T-cell (primary cell): ENCODE measurements around the gene PPP2R2B. TPM values are rescaled to one million over a fixed set of nuclear protein-coding genes. Genes with fewer than 3 reads are reported as not detected.

Experiments used
- ATAC-seq, 4 experiments: fragments of 200-7000 bp in 3 of 4; fragments of 150-1000 bp in 1 of 4; cut with Tn5 transposase; replicated peaks in 1 of 4; 1 replicate in 3 of 4; 2 replicates in 1 of 4; pipeline ENCODE4 v1.10.0; 2021; ENCODE audit warnings: moderate library complexity in 3 of 4, mild to moderate bottlenecking in 2 of 4, moderate number of reproducible peaks in 1 of 4
- CTCF ChIA-PET, 2 donors: fragments of 300-600 bp; sonication (Branson Sonifier 250); formaldehyde crosslinking; loops; one replicate each; lab custom pipeline; 2022; ENCODE audit warnings: antibody characterized with exemption in 2 of 2; lab: Charles Lee
- POLR2A ChIA-PET, 2 donors: fragments of 300-600 bp; sonication (Branson Sonifier 250); formaldehyde crosslinking; loops; one replicate each; lab custom pipeline; 2022; ENCODE audit warnings: antibody characterized with exemption in 2 of 2; lab: Charles Lee
- DNase-seq, 35 experiments: peaks; one replicate each; pipeline versions ENCODE4 v3.0.0 to v3.0.0-alpha.2; 2013 to 2023
- H3K27ac ChIP-seq: one replicate; pipeline ENCODE4 v1.5.1; 2013; ENCODE audit warnings: low read length
- H3K27me3 ChIP-seq, 2 experiments: replicated peaks in 1 of 2; 1 replicate in 1 of 2; 2 replicates in 1 of 2; pipeline versions ENCODE4 v1.6.1 to v1.7.0; 2013; ENCODE audit warnings: low read length in 1 of 2, mixed read lengths in 1 of 2; ENCODE audit not compliant: control insufficient read depth in 2 of 2, insufficient read depth in 2 of 2; ENCODE audit errors: extremely low read depth in 1 of 2
- H3K36me3 ChIP-seq, 2 donors: 1 replicate in 1 of 2; 2 replicates in 1 of 2; pipeline versions ENCODE4 v1.6.1 to v1.7.0; 2013; ENCODE audit warnings: low read length in 1 of 2; ENCODE audit not compliant: control insufficient read depth in 2 of 2, insufficient read depth in 1 of 2; ENCODE audit errors: extremely low read depth in 1 of 2
- H3K4me1 ChIP-seq, 2 experiments: 1 replicate in 1 of 2; 2 replicates in 1 of 2; pipeline versions ENCODE4 v1.6.1 to v1.7.0; 2013; ENCODE audit warnings: low read length in 2 of 2, mixed read lengths in 1 of 2; ENCODE audit not compliant: insufficient read depth in 2 of 2, control insufficient read depth in 1 of 2; ENCODE audit errors: extremely low read depth in 1 of 2
- H3K4me3 ChIP-seq, 2 donors: 1 replicate in 1 of 2; 2 replicates in 1 of 2; pipeline versions ENCODE4 v1.5.1 to v1.7.0; 2013; ENCODE audit warnings: mild to moderate bottlenecking in 2 of 2, low read length in 1 of 2, moderate library complexity in 1 of 2; ENCODE audit not compliant: control insufficient read depth in 1 of 2; ENCODE audit errors: extremely low read depth in 1 of 2
- H3K9me3 ChIP-seq: 2 replicates; pipeline ENCODE4 v1.7.0; 2013
- H3K27ac Mint-ChIP-seq, 2 donors: one replicate each; pipeline ENCODE4 v1.8.0; 2020 to 2021; ENCODE audit warnings: mild to moderate bottlenecking in 2 of 2, mixed read lengths in 2 of 2
- H3K27me3 Mint-ChIP-seq, 2 donors: one replicate each; pipeline ENCODE4 v1.8.0; 2021 to 2022; ENCODE audit warnings: mixed read lengths in 2 of 2
- H3K36me3 Mint-ChIP-seq: one replicate; pipeline ENCODE4 v1.8.0; 2021; ENCODE audit warnings: mixed read lengths
- H3K4me1 Mint-ChIP-seq, 3 donors: one replicate each; pipeline ENCODE4 v1.8.0; 2020 to 2022; ENCODE audit warnings: mixed read lengths in 3 of 3, mild to moderate bottlenecking in 1 of 3
- H3K4me3 Mint-ChIP-seq, 3 donors: one replicate each; pipeline ENCODE4 v1.8.0; 2020 to 2022; ENCODE audit warnings: mild to moderate bottlenecking in 3 of 3, mixed read lengths in 3 of 3, moderate library complexity in 3 of 3
- H3K9me3 Mint-ChIP-seq, 3 donors: one replicate each; pipeline ENCODE4 v1.8.0; 2020 to 2022; ENCODE audit warnings: mixed read lengths in 3 of 3
- WGBS: methylation state at CpG from one replicate; pipeline ENCODE4 v1.1.5; 2013; ENCODE audit warnings: missing lambda C conversion rate; ENCODE audit not compliant: insufficient coverage; 5-methylcytosine and 5-hydroxymethylcytosine counted together
- total RNA-seq, 35 experiments: library from RNA in 6 of 35; stranded (reverse) in 6 of 35; fragments of 120-200 nt in 1 of 35; gene quantifications; one replicate each; pipeline versions ENCODE4 v1.2.1 to v1.2.4 and lab custom pipeline; 2013 to 2026

PPP2R2B gene
- total RNA-seq, 5 donors from 2014 or later (not counting 1 experiment from before 2014, with no cell fraction given) = 1.5 to 10.6 (median 4.8) TPM

GRCh38 chr5:146683861-146684260 lies 194.7 kb downstream of the PPP2R2B start:
- Histone ChIP-seq H3K27me3 (no peaks in the 10 kb centered on the region), H3K4me3 (no peak overlapping the region), H3K4me1 (no peaks in the 10 kb centered on the region), H3K9me3 (no peaks in the 10 kb centered on the region), H3K36me3 (peaks cover 0 to 2% of the 10 kb centered on the region in 2 donors), H3K27ac (no peak overlapping the region)
- H3K4me1 Mint-ChIP-seq = no peaks in the 10 kb centered on the region
- no peaks in the 10 kb centered on the region for H3K9me3 Mint-ChIP-seq
- H3K27me3 Mint-ChIP-seq = no peaks in the 10 kb centered on the region
- no peak overlapping the region for H3K27ac Mint-ChIP-seq
- H3K36me3 Mint-ChIP-seq = no peaks in the 10 kb centered on the region
- no peak for DNase-seq
- WGBS = no CpG with 5 or more reads among the region's 5 CpGs
- ChIA-PET CTCF (no interaction called here), POLR2A (no interaction called here)
- no peak for ATAC-seq
- H3K4me3 Mint-ChIP-seq = no peak overlapping the region

- Histone ChIP-seq H3K9me3 (no peaks in the 10 kb centered on the region), H3K4me1 (no peaks in the 10 kb centered on the region), H3K36me3 (peaks cover 0 to 2% of the 10 kb centered on the region in 2 donors), H3K27ac (no peak overlapping the region), H3K27me3 (no peaks in the 10 kb centered on the region), H3K4me3 (no peak overlapping the region)
- no peaks in the 10 kb centered on the region for H3K27me3 Mint-ChIP-seq
- no peak overlapping the region for H3K4me3 Mint-ChIP-seq
- 90% methylated on average over 3 of the region's 5 CpGs for WGBS
- no peaks in the 10 kb centered on the region for H3K9me3 Mint-ChIP-seq
- ChIA-PET POLR2A (no interaction called here), CTCF (no interaction called here)
- DNase-seq = no peak
- H3K4me1 Mint-ChIP-seq = no peaks in the 10 kb centered on the region
- ATAC-seq = no peak
- H3K27ac Mint-ChIP-seq = no peak overlapping the region
- H3K36me3 Mint-ChIP-seq = no peaks in the 10 kb centered on the region
These were observed 195.5 kb downstream of the PPP2R2B start for GRCh38 chr5:146682899-146683532.

GRCh38 chr5:146681585-146682105 lies 196.9 kb downstream of the PPP2R2B start:
- H3K36me3 Mint-ChIP-seq = no peaks in the 10 kb centered on the region
- WGBS = no CpG with 5 or more reads among the region's 2 CpGs
- no peak overlapping the region for H3K27ac Mint-ChIP-seq

GRCh38 chr5:146680846-146681584 lies 197.5 kb downstream of the PPP2R2B start:
- H3K27ac ChIP-seq = no peak overlapping the region
- no peaks in the 10 kb centered on the region for H3K36me3 ChIP-seq
- Mint-ChIP-seq H3K36me3 (no peaks in the 10 kb centered on the region), H3K4me3 (no peak overlapping the region), H3K4me1 (no peaks in the 10 kb centered on the region), H3K9me3 (no peaks in the 10 kb centered on the region), H3K27ac (no peak overlapping the region), H3K27me3 (peaks cover 0 to 5% of the 10 kb centered on the region in 2 donors)
- no CpG with 5 or more reads among the region's 9 CpGs for WGBS
- no peak for DNase-seq
- no peak overlapping the region for H3K4me3 ChIP-seq
- no peaks in the 10 kb centered on the region for H3K27me3 ChIP-seq
- no peaks in the 10 kb centered on the region for H3K4me1 ChIP-seq
- no peak for ATAC-seq
- ChIA-PET CTCF (no interaction called here), POLR2A (no interaction called here)
- no peaks in the 10 kb centered on the region for H3K9me3 ChIP-seq

More at GRCh38 chr5:146681585-146682105, 196.9 kb downstream of the PPP2R2B start:
- peaks cover 0 to under 1% of the 10 kb centered on the region in 2 donors for H3K27me3 Mint-ChIP-seq
- Histone ChIP-seq H3K9me3 (no peaks in the 10 kb centered on the region), H3K27me3 (no peaks in the 10 kb centered on the region), H3K36me3 (peaks cover 0 to 2% of the 10 kb centered on the region in 2 donors), H3K4me3 (no peak overlapping the region), H3K4me1 (no peaks in the 10 kb centered on the region), H3K27ac (no peak overlapping the region)
- ChIA-PET CTCF (no interaction called here), POLR2A (no interaction called here)
- no peak overlapping the region for H3K4me3 Mint-ChIP-seq
- no peaks in the 10 kb centered on the region for H3K9me3 Mint-ChIP-seq
- ATAC-seq (no peak), DNase-seq (no peak)
- no peaks in the 10 kb centered on the region for H3K4me1 Mint-ChIP-seq

- Histone ChIP-seq H3K27me3 (no peaks in the 10 kb centered on the region), H3K4me1 (no peaks in the 10 kb centered on the region), H3K27ac (no peak overlapping the region), H3K4me3 (no peak overlapping the region), H3K9me3 (no peaks in the 10 kb centered on the region), H3K36me3 (no peaks in the 10 kb centered on the region)
- peaks cover 4 to 9% of the 10 kb centered on the region in 2 donors for H3K27me3 Mint-ChIP-seq
- no peaks in the 10 kb centered on the region for H3K4me1 Mint-ChIP-seq
- DNase-seq = no peak
- 33% methylated on average over 1 of the region's 4 CpGs for WGBS
- no peaks in the 10 kb centered on the region for H3K9me3 Mint-ChIP-seq
- no peak for ATAC-seq
- ChIA-PET CTCF (no interaction called here), POLR2A (no interaction called here)
- H3K36me3 Mint-ChIP-seq = no peaks in the 10 kb centered on the region
- no peak overlapping the region for H3K4me3 Mint-ChIP-seq
- H3K27ac Mint-ChIP-seq = no peak overlapping the region
These were observed 202.9 kb downstream of the PPP2R2B start for GRCh38 chr5:146675636-146676035.

- H3K27me3 Mint-ChIP-seq = peaks cover 4 to 9% of the 10 kb centered on the region in 2 donors
- ATAC-seq (no peak), DNase-seq (no peak)
- no peak overlapping the region for H3K4me3 ChIP-seq
- H3K27ac Mint-ChIP-seq = no peak overlapping the region
- no peaks in the 10 kb centered on the region for H3K4me1 ChIP-seq
- H3K27ac ChIP-seq = no peak overlapping the region
- H3K9me3 Mint-ChIP-seq = no peaks in the 10 kb centered on the region
- no peaks in the 10 kb centered on the region for H3K9me3 ChIP-seq
- no peak overlapping the region for H3K4me3 Mint-ChIP-seq
- WGBS = no CpG with 5 or more reads among the region's 1 CpG
- ChIA-PET POLR2A (no interaction called here), CTCF (interaction anchor here in 1 of 2 donors (1.0 kb wide), 1 partner anchor 11 kb away, joined by 3 read pairs; no protein-coding TSS in a partner anchor)
- no peaks in the 10 kb centered on the region for H3K36me3 Mint-ChIP-seq
- H3K4me1 Mint-ChIP-seq = no peaks in the 10 kb centered on the region
- no peaks in the 10 kb centered on the region for H3K27me3 ChIP-seq
- H3K36me3 ChIP-seq = no peaks in the 10 kb centered on the region
These were observed 205.7 kb downstream of the PPP2R2B start for GRCh38 chr5:146672866-146673265.
